HepG2 (cell line): ENCODE results near the gene SCFD1. TPM values are rescaled to one million over a fixed set of nuclear protein-coding genes. Genes with fewer than 3 reads are reported as not detected.

Experiments
- ATAC-seq: fragments of 200-7000 bp; cut with Tn5 transposase; 3 replicates; pipeline ENCODE4 v1.9.1; 2020; ENCODE audit warnings: mild to moderate bottlenecking, moderate library complexity
- BruUV-seq: library from RNA; stranded (reverse); fragments of 400-500 nt; replicated peaks from 2 replicates; lab custom pipeline; 2021; lab: Mats Ljungman, UMichigan
- CTCF ChIA-PET: fragments of 300-600 bp; formaldehyde crosslinking; extraction: SDS; loops from one replicate; lab custom pipeline; 2021; ENCODE audit warnings: low total read pairs, inconsistent platforms, low intra/inter-chr PET ratio; lab: Yijun Ruan, JAX
- POLR2A ChIA-PET: fragments of 350-600 bp; sonication (Branson Sonifier 250); formaldehyde crosslinking; loops from one replicate; lab custom pipeline; 2020; ENCODE audit warnings: antibody characterized with exemption, inconsistent platforms; lab: Yijun Ruan, JAX
- DNase-seq: peaks from one replicate; pipeline ENCODE4 v3.0.0-alpha.2; 2015; ENCODE audit warnings: low spot score
- FAIRE-seq: peaks from 3 replicates; lab custom pipeline; 2011; peaks lifted over from hg19 to GRCh38; lab: Jason Lieb, UNC
- H2AFZ ChIP-seq: one replicate; pipeline ENCODE4 v1.6.1; 2011; ENCODE audit warnings: low read length, inconsistent platforms
- H3K27ac ChIP-seq: fragments of 300-600 bp; 3 replicates; pipeline ENCODE4 v1.8.0; 2011; ENCODE audit warnings: mixed run types, mild to moderate bottlenecking, mixed read lengths, low read length, inconsistent platforms; ENCODE audit not compliant: insufficient read depth; ENCODE audit errors: extremely low read length
- H3K27me3 ChIP-seq, 2 experiments: fragments of 200-600 bp in 1 of 2; 2 replicates in 1 of 2; 3 replicates in 1 of 2; pipeline versions ENCODE4 v1.6.0 to v1.8.0; 2011; ENCODE audit warnings: low read length in 2 of 2, mild to moderate bottlenecking in 2 of 2, moderate library complexity in 2 of 2, inconsistent platforms in 1 of 2; ENCODE audit not compliant: insufficient read depth in 2 of 2, control insufficient read depth in 1 of 2
- H3K36me3 ChIP-seq, 2 experiments: fragments of 200-600 bp in 1 of 2; replicated peaks in 1 of 2; 2 replicates in 1 of 2; 3 replicates in 1 of 2; pipeline versions ENCODE4 v1.5.1 to v1.8.0; 2011; ENCODE audit warnings: low read length in 2 of 2, inconsistent platforms in 1 of 2; ENCODE audit not compliant: insufficient read depth in 2 of 2, control insufficient read depth in 1 of 2
- H3K4me1 ChIP-seq: 2 replicates; pipeline ENCODE4 v1.5.1; 2012; ENCODE audit warnings: low read length, inconsistent platforms; ENCODE audit not compliant: insufficient read depth
- H3K4me2 ChIP-seq: 2 replicates; pipeline ENCODE4 v1.6.0; 2011; ENCODE audit warnings: low read depth, low read length, inconsistent platforms
- H3K4me3 ChIP-seq, 3 experiments: fragments of 200-600 bp in 1 of 3; sonication (generic), shearing (Covaris generic) in 1 of 3; replicated peaks in 1 of 3; 2 replicates each; pipeline ENCODE4 v1.5.1; 2011 to 2016; ENCODE audit warnings: low read length in 3 of 3, inconsistent platforms in 2 of 3, low read depth in 2 of 3, mild to moderate bottlenecking in 2 of 3, control low read depth in 1 of 3, mixed read lengths in 1 of 3; ENCODE audit not compliant: insufficient read depth in 1 of 3
- H3K79me2 ChIP-seq: one replicate; pipeline ENCODE4 v1.6.1; 2011; ENCODE audit warnings: low read length, inconsistent platforms; ENCODE audit not compliant: insufficient read depth
- H3K9ac ChIP-seq: 2 replicates; pipeline ENCODE4 v1.6.0; 2011; ENCODE audit warnings: mild to moderate bottlenecking, low read depth, low read length, inconsistent platforms; ENCODE audit not compliant: insufficient read depth
- H3K9me3 ChIP-seq: 2 replicates; pipeline ENCODE4 v1.5.1; 2012; ENCODE audit warnings: mild to moderate bottlenecking, low read length
- H4K20me1 ChIP-seq: 2 replicates; pipeline ENCODE4 v1.6.0; 2011; ENCODE audit warnings: inconsistent platforms, mild to moderate bottlenecking, low read length, moderate library complexity; ENCODE audit not compliant: insufficient read depth
- ESRRA ChIP-seq: sonication (generic); formaldehyde crosslinking; IDR thresholded peaks from 2 replicates; pipeline ENCODE4 v1.5.1; 2020; ENCODE audit warnings: mild to moderate bottlenecking, low read depth, missing genetic modification reagents
- HNF4A ChIP-seq: sonication (generic); formaldehyde crosslinking; IDR thresholded peaks from 2 replicates; pipeline ENCODE4 v1.4.0; 2020; ENCODE audit warnings: missing genetic modification reagents
- IRF2 ChIP-seq: IDR thresholded peaks from 2 replicates; pipeline ENCODE4 v1.6.1; 2018; ENCODE audit warnings: missing genetic modification reagents, missing compliant biosample characterization
- JARID2 ChIP-seq: sonication (generic); formaldehyde crosslinking; IDR thresholded peaks from 2 replicates; pipeline ENCODE4 v1.8.1; 2023; ENCODE audit warnings: missing genetic modification reagents, inconsistent platforms; ENCODE audit not compliant: insufficient replicate concordance
- JUNB ChIP-seq: sonication (generic); formaldehyde crosslinking; IDR thresholded peaks from 2 replicates; pipeline ENCODE4 v1.8.0; 2022; ENCODE audit warnings: missing genetic modification reagents, mild to moderate bottlenecking, borderline replicate concordance
- MEF2D ChIP-seq: sonication (generic); formaldehyde crosslinking; IDR thresholded peaks from 2 replicates; pipeline ENCODE4 v1.5.1; 2020; ENCODE audit warnings: mild to moderate bottlenecking, missing genetic modification reagents
- TSC22D2 ChIP-seq: sonication (generic); formaldehyde crosslinking; IDR thresholded peaks from 2 replicates; pipeline ENCODE4 v1.5.1; 2020; ENCODE audit warnings: missing genetic modification reagents, mild to moderate bottlenecking, borderline replicate concordance
- WGBS: methylation state at CpG from one replicate; pipeline ENCODE4 v1.1.6; 2017; ENCODE audit warnings: low lambda C conversion rate; 5-methylcytosine and 5-hydroxymethylcytosine counted together
- in situ Hi-C: cut with HindIII; loops from 2 replicates; pipeline ENCODE4 v1.10.0; 2017; ENCODE audit warnings: low pct_unique_long_range_greater_than_20kb; ENCODE audit not compliant: extremely low pct_ligation_motif_present
- intact Hi-C: fragments of 100-400 bp; cut with micrococcal nuclease; formaldehyde crosslinking; loops from one replicate; pipeline ENCODE4 v1.10.0; 2022; ENCODE audit not compliant: unreplicated experiment
- polyA plus RNA-seq, 8 experiments: library from polyadenylated mRNA; depleted of rRNA in 3 of 8; stranded (reverse) in 7 of 8; unstranded in 1 of 8; fragments of >200 nt; fragmentation: Illumina TruSeq in 4 of 8; extraction: Trizol in 4 of 8; gene quantifications; 2 replicates each; pipeline versions ENCODE4 v1.2.1 to v1.2.3, GENCODE V29; 2011 to 2016; ENCODE audit warnings: low read depth in 4 of 8, missing spikeins in 1 of 8, mixed read lengths in 1 of 8; ENCODE audit not compliant: insufficient read depth in 1 of 8
- total RNA-seq, 5 experiments: library from RNA; depleted of rRNA; stranded (reverse); fragments of >200 nt; fragmentation: Illumina TruSeq; extraction: Trizol; gene quantifications; 2 replicates each; pipeline ENCODE4 v1.2.3, GENCODE V29; 2016; ENCODE audit warnings: low read depth in 1 of 5
- TF ChIP-seq, protein P1 (sequence below): sonication (generic); formaldehyde crosslinking; IDR thresholded peaks from 2 replicates; pipeline ENCODE4 v1.5.0; 2020; ENCODE audit warnings: mild to moderate bottlenecking, missing genetic modification reagents, borderline replicate concordance

Gene SCFD1
- total and polyA plus RNA-seq, 2 of the 13 experiments (the other 11 are each of a cell fraction or from before 2014, with no cell fraction given), result 235 to 256 TPM

DNA sequence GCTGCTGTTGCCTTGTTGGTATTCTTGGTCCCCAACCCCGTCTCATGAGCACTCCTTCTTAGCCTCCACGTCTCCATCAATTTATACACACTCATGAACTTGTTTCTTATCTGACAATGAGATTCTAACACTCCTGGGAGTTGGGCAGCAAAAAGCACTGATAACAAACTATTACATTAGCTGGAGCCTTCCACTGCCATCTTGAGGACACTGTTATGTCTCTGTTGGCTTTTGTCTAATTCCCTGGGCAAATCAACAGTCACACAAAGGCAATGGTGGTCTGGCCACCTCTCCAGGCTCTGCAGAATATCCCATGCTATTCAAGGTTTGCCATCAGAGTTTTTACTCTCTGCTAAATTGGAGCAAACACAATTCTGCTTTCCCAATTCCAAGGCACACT, 134.5 kb downstream of the SCFD1 start (continued):
- TF ChIP-seq, protein P1, sequence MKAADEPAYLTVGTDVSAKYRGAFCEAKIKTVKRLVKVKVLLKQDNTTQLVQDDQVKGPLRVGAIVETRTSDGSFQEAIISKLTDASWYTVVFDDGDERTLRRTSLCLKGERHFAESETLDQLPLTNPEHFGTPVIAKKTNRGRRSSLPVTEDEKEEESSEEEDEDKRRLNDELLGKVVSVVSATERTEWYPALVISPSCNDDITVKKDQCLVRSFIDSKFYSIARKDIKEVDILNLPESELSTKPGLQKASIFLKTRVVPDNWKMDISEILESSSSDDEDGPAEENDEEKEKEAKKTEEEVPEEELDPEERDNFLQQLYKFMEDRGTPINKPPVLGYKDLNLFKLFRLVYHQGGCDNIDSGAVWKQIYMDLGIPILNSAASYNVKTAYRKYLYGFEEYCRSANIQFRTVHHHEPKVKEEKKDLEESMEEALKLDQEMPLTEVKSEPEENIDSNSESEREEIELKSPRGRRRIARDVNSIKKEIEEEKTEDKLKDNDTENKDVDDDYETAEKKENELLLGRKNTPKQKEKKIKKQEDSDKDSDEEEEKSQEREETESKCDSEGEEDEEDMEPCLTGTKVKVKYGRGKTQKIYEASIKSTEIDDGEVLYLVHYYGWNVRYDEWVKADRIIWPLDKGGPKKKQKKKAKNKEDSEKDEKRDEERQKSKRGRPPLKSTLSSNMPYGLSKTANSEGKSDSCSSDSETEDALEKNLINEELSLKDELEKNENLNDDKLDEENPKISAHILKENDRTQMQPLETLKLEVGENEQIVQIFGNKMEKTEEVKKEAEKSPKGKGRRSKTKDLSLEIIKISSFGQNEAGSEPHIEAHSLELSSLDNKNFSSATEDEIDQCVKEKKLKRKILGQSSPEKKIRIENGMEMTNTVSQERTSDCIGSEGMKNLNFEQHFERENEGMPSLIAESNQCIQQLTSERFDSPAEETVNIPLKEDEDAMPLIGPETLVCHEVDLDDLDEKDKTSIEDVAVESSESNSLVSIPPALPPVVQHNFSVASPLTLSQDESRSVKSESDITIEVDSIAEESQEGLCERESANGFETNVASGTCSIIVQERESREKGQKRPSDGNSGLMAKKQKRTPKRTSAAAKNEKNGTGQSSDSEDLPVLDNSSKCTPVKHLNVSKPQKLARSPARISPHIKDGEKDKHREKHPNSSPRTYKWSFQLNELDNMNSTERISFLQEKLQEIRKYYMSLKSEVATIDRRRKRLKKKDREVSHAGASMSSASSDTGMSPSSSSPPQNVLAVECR (CRISPR knock-in tag), result no peak
- TF ChIP-seq, all 625 proteins: peak for 2

GRCh38 chr14:30757082-30757481, 135.0 kb downstream of the SCFD1 start:
- CTCF ChIA-PET, result no interaction called here
- DNase-seq (no peak), ATAC-seq (no peak)
- Histone ChIP-seq H4K20me1 (no peaks in the 10 kb centered on the region), H3K4me1 (peaks cover 3% of the 10 kb centered on the region)
- TF ChIP-seq TSC22D2 (no peak), ESRRA (CRISPR knock-in tag) (no peak), MEF2D (CRISPR knock-in tag) (no peak), JUNB (CRISPR knock-in tag) (no peak), JARID2 (no peak), IRF2 (CRISPR knock-in tag) (no peak), HNF4A (CRISPR knock-in tag) (no peak)
- TF ChIP-seq, all 625 proteins: peak for 0
- WGBS, result under 1% methylated on average over 3 of the region's 3 CpGs
- Histone ChIP-seq H3K4me2 (no peak overlapping the region), H3K9me3 (no peaks in the 10 kb centered on the region), H3K9ac (no peak overlapping the region), H2AFZ (no peak overlapping the region), H3K27me3 (peaks cover 0 to 13% of the 10 kb centered on the region in 2 experiments; a peak in 2 of 5 replicates), H3K79me2 (no peaks in the 10 kb centered on the region), H3K27ac (no peak overlapping the region), H3K36me3 (no peaks in the 10 kb centered on the region), H3K4me3 (no peak overlapping the region)
- BruUV-seq, result no TSS peak
- POLR2A ChIA-PET, result no interaction called here
- intact Hi-C loops (no loop called here), in situ Hi-C loops (no loop called here)
- no peak for FAIRE-seq
